GM13977 (cell line): ENCODE results near the gene ROBO3.

ENCODE experiments used
- DNase-seq: peaks from one replicate; pipeline ENCODE4 v3.0.0; 2012; ENCODE audit warnings: low spot score
- in situ Hi-C: fragments of 300-500 bp; cut with MboI; formaldehyde crosslinking; loops from one replicate; pipeline ENCODE4 v1.12.0; 2022; ENCODE audit warnings: low sequenced_read_pairs, low pct_unique_long_range_greater_than_20kb, mixed read lengths, inconsistent platforms; ENCODE audit not compliant: unreplicated experiment
- TF ChIP-seq, protein P1 (sequence below): IDR thresholded peaks from 2 replicates; pipeline ENCODE4 v1.5.1; 2012; ENCODE audit warnings: mild to moderate bottlenecking, control low read depth; ENCODE audit not compliant: insufficient read depth; ENCODE audit errors: extremely low read depth, missing control alignments

ROBO3 gene

DNA sequence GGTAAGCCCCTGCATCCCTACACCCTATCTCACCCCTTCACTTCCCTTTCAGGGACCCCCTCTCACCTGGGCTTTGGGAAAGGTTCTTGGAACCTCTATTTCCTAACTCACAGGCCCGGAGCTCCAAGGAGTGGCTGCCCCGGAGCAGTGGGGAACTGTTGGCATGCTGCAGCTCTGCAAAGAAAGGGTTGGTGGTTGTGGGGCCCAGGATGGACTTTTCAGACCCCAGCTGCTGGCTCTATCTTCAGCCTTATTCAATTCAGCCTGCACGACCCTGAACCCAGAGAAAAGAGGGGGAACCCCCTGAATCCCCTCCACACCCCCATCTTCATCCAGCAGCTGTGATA lies 22.4 kb downstream of the ROBO3 start:
- TF ChIP-seq, protein P1, sequence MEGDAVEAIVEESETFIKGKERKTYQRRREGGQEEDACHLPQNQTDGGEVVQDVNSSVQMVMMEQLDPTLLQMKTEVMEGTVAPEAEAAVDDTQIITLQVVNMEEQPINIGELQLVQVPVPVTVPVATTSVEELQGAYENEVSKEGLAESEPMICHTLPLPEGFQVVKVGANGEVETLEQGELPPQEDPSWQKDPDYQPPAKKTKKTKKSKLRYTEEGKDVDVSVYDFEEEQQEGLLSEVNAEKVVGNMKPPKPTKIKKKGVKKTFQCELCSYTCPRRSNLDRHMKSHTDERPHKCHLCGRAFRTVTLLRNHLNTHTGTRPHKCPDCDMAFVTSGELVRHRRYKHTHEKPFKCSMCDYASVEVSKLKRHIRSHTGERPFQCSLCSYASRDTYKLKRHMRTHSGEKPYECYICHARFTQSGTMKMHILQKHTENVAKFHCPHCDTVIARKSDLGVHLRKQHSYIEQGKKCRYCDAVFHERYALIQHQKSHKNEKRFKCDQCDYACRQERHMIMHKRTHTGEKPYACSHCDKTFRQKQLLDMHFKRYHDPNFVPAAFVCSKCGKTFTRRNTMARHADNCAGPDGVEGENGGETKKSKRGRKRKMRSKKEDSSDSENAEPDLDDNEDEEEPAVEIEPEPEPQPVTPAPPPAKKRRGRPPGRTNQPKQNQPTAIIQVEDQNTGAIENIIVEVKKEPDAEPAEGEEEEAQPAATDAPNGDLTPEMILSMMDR = no peak
- in situ Hi-C loops = no loop called here
- DNase-seq = no peak

DNA sequence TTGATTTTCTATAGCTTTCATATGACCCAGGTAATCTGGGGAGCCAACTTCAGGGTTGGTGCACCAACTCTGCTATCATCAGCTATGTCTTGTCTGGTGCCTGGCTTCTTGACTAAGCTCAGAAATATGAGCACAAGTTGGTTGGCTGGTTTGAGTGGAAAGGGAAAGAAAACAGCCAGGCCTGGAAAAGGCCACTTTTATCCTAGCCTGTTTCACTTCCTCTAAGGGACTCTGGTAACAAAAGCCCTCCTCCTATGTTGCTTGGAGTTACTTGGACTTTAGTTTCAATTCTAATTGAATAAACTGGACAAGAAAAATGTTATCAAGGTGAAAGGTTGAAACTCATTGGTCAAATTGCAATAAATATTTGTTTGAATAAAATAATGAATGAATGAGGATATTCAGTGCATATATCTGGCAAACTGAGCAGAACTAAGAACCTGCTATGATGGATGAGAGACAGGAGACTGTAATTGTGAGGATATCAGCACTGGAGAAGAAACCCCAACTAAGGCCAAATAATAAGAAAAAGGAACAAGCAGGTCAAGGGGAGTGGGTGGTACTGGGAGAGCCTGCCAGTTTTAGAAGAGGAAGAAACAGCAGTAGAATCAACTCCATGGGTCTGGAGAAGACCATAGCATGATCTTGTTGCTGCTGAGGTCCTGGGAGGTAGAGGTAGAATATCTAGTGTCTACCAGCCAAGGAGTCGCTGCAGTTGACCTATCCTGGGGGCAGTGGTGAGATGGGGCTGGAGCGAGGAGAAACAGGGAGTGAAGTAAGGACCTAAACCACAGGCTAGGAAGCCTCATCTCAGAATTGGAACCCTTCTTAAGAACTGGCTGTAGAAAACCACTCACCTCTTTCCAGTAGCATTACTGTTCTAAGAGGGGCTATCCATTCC lies 24.2 kb downstream of the ROBO3 start:
- in situ Hi-C loops = no loop called here
- TF ChIP-seq, protein P1 = no peak
- DNase-seq = no peak

DNA sequence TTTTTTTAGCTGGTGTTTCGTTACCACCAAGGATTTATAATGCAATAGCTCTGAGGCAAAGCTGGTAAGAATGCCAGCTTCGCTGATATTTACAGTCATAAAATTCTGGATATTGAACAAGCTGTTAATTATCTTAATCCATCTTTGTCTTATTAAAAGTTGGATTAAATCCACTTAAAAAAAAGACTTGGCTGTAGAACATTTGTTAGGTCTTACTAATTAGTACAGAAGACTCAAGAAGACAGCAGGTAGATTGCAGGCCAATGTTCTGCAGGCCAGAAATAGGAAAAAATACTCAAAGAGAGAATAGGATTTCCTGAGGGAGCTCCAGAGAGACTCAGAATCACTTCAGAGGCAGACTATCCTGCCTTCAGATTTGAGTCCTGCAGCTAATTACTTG lies 24.9 kb downstream of the ROBO3 start:
- DNase-seq = no peak
- in situ Hi-C loops = no loop called here
- TF ChIP-seq, protein P1 = no peak

DNA sequence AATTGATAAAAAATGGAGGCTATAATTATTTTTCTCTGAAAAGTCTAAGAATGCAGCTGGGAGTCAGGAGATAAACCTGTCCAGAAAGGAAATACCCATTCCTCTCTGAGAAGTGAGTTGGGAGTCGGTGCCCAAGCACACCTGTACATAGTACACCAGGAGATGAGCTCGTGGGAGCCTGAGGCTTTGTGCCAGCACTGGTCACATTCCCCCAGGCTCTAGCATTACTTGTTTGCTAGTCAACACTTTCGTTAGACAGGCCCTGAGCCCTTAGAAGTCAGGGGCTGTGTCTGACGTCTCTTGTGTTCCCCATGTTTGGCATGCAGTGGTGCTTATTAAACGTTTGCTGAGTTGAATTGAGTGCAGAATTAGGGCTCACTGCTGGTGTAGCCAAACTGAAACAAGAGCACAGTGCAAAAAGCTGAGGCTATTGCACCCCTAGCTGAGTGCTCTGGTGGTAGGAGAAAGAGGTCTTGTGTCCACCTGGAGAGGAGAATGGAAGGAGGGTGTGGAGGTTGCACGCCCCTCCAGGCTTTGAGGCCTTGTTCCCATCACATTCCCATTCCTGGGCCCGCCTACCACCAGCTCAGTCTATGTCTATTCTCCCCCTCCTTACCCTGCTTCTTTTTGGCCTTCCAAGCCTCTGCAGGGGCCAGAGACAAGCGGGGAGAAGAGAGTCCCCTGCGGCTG lies 25.6 kb downstream of the ROBO3 start:
- no peak for DNase-seq
- in situ Hi-C loops = no loop called here
- TF ChIP-seq, protein P1 = no peak

DNA sequence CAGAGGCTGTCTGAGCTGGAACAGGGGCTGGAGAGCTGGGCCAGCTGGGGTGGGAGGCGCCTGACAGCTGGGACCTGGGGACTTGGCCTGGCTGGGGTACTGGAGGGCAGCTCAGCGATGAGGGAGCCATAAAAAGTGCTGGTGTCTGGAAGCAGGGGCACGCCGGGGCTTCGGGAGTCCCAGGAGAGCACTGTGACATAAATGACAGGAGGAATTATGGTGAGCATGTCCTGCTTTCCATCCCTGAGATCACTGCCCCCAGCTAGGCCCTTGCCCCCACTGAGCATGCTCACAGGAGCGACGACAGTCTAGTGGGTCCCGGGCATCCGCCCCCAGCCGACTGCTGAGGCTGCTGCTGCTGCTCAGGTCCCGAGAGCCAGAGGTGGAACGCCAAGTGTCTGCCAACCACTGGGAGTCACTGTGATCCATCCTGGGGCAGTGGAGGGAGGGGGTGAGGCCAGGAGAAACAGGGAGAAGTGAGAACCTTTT lies 26.2 kb downstream of the ROBO3 start:
- no peak for DNase-seq
- in situ Hi-C loops = no loop called here
- TF ChIP-seq, protein P1 = no peak

DNA sequence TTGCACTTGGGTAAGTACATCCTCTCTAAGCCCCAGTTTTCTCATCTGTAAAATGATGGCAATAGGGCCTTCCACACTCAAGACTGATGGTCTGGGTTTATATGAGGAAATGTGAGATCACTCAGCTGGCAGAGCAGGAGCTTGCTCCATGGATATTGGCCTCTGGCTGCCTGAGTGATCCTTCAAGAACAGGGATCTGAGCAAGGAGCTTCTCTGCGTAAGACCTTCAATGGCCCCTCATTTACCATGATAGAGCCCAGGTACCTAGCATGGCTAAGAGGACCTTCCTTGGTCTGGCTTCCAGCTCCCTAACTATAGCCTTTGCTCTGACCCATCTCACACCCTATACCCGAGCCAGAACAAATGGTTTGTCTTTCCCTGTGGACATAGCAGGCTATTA lies 26.9 kb downstream of the ROBO3 start:
- TF ChIP-seq, protein P1 = no peak
- DNase-seq = no peak
- in situ Hi-C loops = no loop called here
